Measurements from ENCODE around the gene HPSE2.

The HPSE2 gene

DNA sequence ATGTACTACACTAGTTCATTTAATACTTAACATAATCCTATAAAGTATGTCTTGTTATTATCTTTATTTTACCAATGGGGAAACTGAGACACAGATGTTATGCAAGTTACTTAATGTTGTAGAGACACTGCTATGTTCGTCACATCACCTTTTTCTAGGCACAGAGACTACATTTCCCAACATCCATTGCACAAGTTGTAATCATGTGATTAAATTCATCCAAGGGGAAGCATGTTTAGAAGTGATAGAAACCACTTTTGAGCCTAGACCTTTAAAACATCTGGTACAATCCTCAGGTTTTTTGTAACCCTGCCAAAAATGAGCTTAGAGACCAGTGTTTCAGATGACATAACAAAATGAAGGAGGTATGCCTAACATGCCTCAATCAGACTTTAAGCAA, 402.1 kb downstream of the HPSE2 start:
- no peak for ATAC-seq
- DNase-seq, result no peak

DNA sequence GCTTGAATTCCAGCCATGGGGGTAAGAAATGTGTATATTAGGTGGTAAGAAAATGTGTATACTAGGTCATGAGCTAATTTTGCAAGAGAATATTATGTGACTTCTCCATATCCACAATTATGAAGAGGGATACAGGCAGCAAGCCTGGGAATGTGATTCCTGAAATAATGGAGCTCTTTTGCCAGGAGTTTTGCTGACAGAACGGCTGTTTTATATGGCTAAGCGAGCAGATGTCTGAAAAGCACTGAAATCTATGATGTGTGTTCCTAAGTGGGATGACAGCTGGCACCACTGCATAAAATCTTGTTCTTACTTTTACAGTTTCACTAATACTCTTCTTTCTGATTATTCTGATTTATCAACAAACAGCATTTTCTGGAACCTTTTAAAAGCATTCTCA, 402.9 kb downstream of the HPSE2 start:
- ATAC-seq (no peak), DNase-seq (no peak)

DNA sequence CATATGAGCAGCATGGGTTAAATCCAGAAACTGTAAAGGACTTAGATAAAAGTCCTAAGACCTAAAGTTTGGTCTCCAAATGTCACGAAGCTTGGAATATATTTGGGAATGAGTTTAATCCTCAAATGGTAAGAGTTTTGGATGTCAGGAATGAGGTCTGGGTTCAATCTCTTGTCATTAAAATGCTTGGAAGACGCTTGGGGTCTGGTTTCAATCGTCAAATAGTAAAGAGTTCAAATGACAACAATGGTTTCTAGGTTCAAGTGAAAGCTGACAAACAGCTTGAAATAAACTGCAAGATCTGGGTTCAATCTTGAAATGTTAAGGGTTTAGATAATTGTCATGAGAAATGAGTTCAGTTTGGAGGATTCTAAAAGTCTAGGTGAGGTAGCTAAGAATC, 403.5 kb downstream of the HPSE2 start:
- ATAC-seq (no peak), DNase-seq (no peak)

DNA sequence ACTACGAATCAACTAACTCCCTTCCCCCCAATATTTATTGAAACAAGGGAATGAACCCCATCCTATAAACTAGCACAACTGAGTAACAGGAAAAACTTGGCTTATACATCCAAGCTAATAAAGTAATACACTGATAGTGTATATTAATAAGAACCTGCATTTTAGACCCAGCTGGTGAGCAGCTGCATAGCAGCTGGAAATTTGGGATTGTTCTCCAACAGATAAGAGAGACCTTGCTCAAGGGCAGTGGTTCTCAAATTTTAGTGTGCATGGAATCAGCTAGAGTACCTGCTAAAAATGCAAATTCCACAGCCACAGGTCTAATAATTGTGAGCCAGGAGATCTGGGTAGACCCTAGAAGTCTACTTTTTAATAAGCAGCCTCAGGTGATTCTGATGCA, 404.3 kb downstream of the HPSE2 start:
- no peak for DNase-seq
- no peak for ATAC-seq

DNA sequence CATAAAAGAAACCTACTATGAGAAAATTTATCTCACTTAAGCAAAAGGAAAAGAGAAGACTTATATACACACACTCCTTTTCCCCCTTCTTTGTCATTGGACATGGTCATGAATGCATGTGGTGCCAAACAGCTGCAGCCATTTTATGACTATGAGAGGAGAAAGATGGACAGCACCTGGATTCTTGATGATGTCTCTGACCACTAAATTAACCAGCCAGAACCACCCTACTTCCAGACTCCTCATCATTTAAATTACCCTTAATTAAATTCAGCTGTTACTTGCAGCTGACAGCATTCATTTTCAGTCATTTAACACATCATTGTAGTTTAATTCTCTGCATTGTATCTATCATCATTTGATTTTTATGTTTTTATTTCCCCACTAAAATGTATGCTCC, 409.9 kb downstream of the HPSE2 start:
- ATAC-seq, result no peak
- no peak for DNase-seq

DNA sequence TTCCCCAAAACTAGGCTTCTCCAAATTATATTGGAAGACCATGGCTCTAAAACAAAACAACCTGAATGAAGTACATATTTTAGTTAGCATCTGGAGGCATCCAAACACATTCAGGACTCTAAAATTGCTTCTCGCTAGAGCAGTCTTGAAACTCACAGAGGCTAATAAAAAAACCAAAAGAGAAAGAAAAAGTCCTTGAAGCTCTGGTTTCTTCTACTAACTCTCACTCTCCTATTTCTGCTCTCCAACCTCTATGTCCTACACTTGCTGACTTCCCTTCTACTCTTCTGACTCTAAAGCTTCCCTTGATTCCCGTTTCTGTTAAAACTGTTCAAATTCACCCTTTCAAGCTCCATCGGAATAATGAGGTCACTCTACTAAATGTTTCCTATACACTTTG, 418.3 kb downstream of the HPSE2 start:
- DNase-seq, result no peak
- ATAC-seq, result no peak

DNA sequence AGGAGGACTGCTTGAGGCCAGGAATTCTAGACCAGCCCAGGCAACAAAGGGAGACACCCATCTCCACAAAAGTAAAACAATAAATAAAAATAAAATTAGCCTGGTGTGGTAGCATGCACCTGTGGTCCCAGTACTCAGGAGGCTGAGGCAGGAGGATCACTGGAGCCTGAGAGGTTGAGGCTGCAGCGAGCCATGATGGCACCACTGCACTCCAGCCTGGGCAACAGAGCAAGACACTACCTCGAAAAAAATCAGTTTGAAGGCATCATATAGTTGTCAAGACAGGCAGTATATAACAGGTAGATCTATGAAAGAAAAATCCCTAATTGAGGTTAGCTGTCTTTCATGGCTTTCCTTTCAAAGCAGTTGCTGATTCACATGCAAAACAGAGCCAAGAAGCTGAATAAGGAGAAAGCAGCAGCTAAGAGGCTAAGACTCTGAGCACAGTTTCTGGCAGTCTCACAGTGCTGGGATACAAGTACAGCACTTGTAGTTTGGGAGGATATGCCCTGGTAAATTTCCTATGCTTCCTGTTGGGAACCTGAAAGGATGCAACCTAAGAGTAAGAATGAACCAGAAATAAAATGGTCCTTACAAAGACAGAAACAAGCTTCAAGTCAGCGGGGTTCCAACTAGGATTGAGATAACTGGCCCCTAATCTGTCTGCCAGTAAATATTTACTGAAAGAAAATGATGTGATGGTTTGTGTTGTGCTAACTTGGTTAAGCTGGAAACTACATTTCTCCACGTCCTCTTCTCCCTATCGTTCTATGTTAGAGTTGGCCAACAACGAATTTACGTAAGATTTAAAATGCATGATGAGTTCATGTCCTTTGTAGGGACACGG, 420.4 kb downstream of the HPSE2 start:
- DNase-seq (no peak), ATAC-seq (no peak)

DNA sequence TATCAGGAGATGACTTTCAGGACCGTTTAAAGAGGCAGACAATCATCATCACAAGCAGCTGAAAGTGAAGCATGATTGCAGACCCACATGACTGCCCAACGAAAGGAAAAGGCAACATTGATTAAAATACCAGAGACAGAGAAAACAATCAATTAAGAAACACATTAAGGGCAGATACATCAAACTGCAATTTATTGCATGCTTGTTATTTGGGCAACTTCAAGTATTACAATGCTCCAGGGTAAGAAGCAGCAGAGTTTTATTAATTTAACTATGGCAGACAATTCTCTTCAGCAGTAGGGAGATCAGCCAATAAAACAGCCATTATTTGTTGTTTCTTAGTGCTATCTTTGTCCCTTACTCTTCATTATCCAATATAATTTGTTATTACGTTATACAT, 421.2 kb downstream of the HPSE2 start:
- DNase-seq, result no peak
- ATAC-seq, result no peak

DNA sequence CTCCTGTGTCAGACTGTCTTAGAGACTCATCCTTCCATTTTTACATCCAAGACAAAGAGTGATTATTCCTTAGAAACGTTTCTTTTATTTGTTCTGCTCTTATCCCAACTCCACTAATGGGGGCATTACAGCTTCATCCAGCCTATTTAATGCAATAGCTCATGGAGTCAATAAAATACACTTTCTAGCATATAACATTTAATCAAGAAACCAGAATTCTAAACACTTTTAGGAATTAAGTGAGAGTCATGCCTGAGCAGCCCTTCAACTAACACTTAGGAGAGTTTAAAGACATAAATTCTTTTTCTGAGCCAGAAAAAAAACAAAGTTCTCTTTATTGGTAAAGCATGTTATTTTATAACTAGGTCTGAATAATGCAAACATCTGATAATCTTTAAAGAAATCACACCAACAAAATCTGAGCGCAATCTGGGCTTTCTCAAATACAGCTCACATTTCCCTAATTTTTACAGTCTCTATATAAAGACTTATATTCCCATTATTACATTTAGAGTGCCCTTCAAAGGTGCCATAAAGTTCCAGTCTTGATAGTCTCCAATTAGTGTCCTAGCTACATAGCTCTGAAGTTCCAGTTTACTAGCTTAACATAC, 427.3 kb downstream of the HPSE2 start:
- ATAC-seq, result no peak
- DNase-seq, result no peak

DNA sequence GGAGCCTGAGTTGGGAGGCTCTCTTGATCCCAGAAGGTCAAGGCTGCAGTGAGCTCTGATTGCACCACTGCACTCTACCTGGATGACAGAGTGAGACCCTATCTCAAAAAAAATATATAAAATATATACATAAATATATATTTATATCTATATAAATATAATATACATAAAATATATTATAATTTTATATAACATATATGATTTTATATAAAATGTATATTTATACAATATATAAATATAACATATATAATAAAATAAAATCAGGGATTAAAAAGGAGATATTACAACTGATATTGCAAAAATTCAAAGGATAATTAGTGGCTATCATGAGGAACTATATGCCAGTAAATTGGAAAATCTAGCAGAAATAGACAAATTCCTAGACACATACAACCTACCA, 435.4 kb downstream of the HPSE2 start:
- ATAC-seq, result no peak
- no peak for DNase-seq

DNA sequence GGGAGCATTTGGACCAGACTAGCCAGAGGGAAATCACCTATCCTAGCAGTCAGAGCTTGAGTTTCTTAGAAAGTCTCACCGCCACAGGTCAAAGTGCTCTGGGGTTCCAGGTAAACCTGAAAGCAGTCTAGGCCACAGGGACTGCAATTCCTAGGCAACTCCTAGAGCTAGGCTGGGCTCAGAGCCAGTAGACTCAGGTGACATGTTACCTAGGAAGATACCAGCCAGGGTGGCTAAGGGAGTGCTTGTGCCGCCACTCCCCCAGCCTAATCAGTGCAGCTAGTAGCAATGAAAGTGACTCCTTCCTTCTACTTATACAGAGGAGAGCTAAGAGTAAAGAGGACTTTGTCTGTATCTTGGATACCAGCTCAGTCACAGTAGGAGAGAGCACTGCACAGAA, 440.2 kb downstream of the HPSE2 start:
- DNase-seq (no peak), ATAC-seq (no peak)

DNA sequence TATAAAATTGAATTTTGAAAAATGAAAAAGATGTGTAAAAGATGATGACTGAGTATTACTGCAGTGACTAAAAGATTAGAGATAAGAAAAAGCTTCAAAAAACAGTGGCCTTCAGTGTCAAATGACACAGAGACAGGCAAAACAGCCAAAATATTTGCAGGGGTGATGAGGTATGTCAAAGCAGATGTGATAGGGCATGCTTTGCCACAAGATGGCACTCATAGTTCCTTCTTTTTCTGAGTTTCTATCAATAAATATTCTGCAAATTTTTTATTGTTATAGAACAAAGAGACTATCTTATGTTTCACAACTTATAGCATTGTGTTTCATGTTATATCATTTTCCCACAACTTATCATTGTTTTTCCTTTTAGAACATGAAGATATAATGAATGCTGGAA, 444.8 kb downstream of the HPSE2 start:
- ATAC-seq (no peak), DNase-seq (no peak)

DNA sequence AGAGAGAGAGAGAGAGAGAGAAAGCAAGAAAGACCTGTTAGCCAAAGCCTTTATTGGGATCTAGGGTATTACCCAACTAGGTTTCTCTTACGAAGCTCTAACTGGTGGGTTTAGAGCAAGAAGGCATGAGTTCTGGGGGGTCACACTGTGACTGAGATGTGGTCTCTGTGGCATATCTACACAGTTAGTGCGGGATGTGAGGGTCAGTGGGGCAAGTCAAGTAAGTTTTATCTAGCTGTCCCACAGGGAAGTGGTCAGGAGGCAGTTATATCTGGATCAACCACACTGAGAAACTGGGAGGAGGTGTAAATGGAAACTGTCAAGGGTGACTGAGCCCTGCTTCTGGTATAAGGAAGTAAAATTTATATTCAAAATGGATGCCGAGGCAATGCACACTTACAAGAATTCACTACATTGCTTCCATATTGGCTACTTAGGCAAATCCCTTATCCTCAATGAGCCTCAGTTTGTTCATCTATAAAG, 457.3 kb downstream of the HPSE2 start:
- no peak for ATAC-seq

DNA sequence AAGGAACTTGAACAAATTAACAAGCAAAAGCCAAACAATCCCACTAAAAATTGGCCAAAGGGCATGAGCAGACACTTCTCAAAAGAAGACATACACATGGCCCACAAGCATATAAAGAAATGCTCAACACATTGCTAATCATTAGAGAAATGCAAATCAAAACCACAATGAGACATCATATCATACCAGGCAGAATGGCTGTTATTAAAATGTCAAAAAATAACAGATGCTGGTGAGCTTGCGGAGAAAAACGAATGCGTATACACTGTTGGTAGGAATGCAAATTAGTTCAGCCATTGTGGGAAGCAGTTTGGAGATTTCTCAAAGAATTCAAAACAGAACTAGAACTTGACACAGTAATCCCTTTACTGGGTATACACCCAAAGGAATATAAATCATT, 477.2 kb downstream of the HPSE2 start:
- DNase-seq, result no peak
- ATAC-seq, result no peak

More for the DNA sequence above, 457.3 kb downstream of the HPSE2 start:
- DNase-seq, result no peak

DNA sequence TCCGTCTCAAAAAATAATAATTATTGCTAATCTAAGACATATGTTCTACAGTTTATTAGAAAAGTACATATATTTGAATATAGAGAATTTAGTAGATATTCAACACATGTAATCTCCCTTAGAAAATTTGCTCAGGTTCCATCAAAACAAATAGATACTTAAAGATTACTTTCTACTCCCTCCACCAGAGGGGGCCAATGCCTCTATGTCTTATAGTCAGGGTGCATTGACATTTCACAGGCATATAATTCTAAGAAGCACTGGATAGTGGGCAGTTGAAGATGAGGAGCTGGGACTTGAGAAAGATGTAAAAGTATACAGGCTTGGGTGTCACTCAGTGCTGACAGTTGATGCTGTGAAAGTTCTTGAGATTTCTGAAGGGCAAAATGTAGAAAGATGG, 487.4 kb downstream of the HPSE2 start:
- no peak for ATAC-seq
- DNase-seq, result no peak

DNA sequence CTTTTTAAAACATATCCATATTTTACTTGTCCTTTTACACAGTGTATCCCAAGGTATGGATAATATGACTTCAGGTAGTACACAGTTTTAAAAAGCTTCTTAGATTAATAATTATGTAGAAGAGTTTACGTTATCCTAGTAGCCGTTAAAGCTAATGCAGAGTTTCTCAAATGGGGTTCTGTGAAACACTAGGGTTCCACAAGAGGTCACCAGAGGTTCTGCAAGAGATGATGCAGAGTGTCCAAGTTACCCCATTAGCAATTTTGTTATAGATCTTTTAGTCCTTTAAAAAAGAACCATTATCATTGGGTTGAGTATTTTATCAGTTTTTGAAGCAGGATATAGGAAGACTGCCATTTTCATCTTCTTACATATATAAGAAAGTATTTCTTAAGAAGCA, 490.0 kb downstream of the HPSE2 start:
- DNase-seq, result no peak
- no peak for ATAC-seq

DNA sequence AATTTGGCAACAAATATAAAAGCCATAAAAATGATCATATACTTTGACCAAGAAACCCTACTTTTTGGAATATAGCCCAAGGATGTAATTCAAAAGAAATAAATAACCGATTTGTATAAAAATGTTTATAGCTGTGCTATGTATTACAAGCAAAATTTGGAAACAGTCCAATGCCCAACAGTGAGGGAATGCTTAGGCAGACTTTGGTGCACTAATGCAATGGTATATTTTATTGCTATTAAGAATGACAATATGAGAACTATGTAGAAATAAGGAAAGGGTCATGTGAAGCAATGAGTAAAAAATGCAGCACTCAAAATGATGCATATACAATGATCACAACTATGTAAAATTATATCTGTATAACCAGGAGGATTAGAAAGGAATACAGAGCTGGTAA, 515.1 kb downstream of the HPSE2 start:
- ATAC-seq, result no peak
- no peak for DNase-seq

DNA sequence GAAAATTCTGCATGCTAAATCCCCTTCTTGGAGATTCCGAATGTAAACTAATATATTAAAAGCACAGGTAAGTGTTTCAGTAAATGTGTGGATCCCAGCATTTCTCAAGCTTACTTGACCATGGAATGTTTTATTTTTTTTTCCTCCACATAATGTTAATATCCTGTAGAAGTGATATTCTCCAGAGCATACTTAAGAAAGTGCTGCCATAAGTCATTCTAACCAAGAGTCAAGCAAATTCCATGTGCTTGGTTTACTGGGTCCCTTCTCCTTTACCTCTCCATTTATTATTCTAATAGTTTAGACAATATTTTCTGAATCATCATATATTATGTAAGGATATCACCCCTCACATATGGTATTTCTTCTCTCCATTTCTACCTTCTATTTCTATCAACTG, 522.1 kb downstream of the HPSE2 start:
- no peak for DNase-seq
- no peak for ATAC-seq

DNA sequence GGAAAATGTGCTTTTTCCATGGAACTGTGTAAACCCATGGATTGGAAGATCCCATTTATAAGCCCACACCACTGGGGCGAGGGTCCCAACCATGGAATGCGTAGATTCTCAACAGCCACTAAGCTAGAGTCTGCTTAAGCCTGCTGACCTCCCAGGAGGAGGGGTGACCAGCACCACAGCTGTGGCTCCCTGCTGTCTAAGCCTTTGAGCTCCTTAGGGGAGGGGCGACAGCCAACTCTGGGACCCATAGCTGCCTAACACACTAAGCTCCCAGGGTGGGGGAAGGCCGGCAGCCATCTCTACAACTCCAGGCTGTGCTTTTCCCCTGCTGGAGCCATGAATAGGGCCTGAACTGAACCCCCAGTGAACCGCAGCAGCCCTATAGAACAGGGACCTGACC, 539.1 kb downstream of the HPSE2 start:
- DNase-seq (no peak), ATAC-seq (no peak)

DNA sequence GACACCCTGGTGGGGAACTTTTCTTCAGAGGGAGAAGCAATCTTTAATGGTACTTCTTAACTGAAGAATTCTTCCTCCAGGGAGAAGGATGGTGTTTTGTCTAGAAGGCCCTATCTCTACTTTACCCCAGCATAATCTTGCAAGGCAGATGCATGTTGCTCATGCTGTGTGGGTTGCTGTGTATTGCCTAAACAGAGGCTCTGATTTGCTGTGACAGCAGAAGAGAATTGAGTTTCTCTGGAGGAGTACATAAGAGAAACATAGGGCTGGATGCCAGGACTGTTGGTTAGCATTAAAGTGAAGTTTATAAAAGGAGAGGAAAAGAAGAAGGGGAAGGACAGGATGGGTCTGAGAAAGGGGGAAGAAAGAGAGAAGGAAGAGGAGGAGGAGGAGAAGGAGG, 540.8 kb downstream of the HPSE2 start:
- no peak for ATAC-seq
- no peak for DNase-seq

DNA sequence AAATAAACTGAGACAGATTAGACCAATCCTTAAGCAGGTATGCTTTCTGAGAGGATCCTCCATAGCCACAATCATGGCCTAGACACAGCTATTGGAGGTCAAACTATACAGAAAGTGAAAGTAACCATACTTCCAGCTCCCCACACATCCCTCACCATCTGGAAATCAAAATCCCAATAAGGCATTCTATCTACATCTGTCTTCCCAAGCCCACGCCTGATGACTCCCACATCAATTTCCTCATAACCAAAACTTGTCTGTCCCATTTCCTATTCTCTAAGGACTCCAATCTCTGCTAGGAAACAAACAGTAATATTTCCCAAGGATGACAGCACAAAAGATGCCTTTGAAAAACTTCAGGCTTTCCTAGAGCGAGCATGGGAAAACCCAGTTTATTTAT, 541.6 kb downstream of the HPSE2 start:
- no peak for ATAC-seq

DNA sequence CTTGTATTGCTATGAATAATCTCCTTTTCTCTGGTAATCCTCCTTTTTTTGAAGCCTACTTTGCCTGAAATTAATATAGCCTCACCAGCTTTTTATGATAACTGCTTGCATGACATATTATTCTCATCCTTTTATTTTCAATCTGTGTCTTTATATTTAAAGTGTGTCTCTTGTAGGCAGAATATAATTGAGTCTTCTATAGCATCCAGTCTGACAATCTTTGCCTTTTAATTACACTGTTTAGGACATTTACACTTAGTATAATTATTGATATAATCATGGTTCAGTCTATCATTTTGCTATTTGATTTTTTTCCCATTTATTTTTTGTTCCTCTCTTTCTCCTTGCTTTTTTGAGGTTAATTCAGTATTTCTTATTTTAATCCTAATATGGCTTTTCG, 548.0 kb downstream of the HPSE2 start:
- ATAC-seq, result no peak
- DNase-seq, result no peak

More for the DNA sequence above, 541.6 kb downstream of the HPSE2 start:
- DNase-seq, result no peak

DNA sequence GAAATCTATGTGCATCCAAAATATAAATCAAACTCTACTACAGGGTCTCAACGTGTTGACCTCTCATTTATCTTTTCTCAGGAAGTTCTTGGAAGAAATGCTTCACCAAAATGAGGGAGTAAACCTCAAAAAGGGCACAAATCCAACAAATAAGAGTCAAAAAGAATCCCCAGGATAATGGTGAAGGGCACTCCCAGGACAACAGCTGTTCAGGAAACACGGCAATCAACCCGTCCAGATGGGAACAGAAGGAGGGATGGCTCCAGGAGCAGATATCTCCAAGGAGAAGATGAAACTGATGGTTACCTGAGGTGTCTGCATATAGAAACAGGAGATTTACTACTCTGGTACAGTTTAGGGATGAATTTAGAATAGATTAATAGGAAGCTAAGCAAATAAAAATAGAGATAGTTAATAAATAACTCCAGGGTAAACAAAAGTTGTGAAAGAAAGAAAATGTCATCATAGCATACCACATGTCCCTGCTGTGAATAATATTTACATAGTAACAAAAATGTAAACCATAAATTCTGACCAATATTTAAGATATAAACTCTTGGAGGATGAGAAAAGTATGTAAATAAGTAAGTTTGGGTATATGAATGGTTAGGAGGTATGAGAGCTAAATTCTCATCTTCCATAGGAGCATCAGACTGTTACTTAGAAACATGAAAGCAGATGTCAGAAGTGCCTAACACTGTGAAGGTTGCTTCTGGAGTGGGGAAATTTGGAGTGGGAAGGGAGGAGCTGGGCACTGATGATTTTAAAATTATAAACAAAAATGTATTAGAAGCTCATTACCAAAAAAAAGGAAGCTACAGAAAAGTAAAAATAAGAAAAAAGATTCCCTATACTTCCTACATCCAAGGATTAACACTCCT, 551.4 kb downstream of the HPSE2 start:
- DNase-seq (no peak), ATAC-seq (no peak)

Measured in stimulated activated naive CD8-positive, alpha-beta T cell treated with anti-CD3 and anti-CD28 coated beads, Interleukin-15, Interleukin-2, amounts not matched to agents 100 U/mL and 50 U/mL, for 24 hours (primary cell).